ENCODE results near the gene METAP2. TPM values are rescaled to one million over a fixed set of nuclear protein-coding genes. Genes with fewer than 3 reads are reported as not detected.

METAP2 gene
- total RNA-seq, 1 experiment from 2014 or later: 112 TPM

Other genes with a start within 250 kb of the METAP2 start
- gene USP44, start 77.3 kb downstream of the METAP2 start, total RNA-seq (2021): 93.4 to 120 TPM (median 116 TPM) in 3 replicates

Measured in WTC11 (cell line).